Choroid plexus epithelial cell (primary cell): Measurements from ENCODE around the gene BRD7.

Experiments
- DNase-seq: peaks from one replicate; pipeline ENCODE4 v3.0.0-alpha.2; 2010; ENCODE audit warnings: low read depth
- H3K4me3 ChIP-seq: 2 replicates; pipeline ENCODE4 v1.5.1; 2011; ENCODE audit warnings: low read depth, mild to moderate bottlenecking, control low read depth, low read length, moderate library complexity
- CTCF ChIP-seq: conservative IDR thresholded peaks from 2 replicates; pipeline ENCODE4 v1.5.1; 2011; ENCODE audit warnings: low read depth, mild to moderate bottlenecking, control low read depth, inconsistent platforms, low read length, moderate library complexity

Gene BRD7

GRCh38 chr16:50329446-50330189 is 39.2 kb downstream of the BRD7 start:
- no peak for DNase-seq
- no peak overlapping the region for H3K4me3 ChIP-seq
- TF ChIP-seq CTCF, result no peak

GRCh38 chr16:50326835-50327465 is 41.8 kb downstream of the BRD7 start:
- no peak overlapping the region for H3K4me3 ChIP-seq
- TF ChIP-seq CTCF, result peak; percentile 81
- peak; percentile 65 for DNase-seq

- H3K4me3 ChIP-seq, result no peak overlapping the region
- DNase-seq, result no peak
- TF ChIP-seq CTCF, result no peak
Measured at GRCh38 chr16:50326264-50326663, 42.5 kb downstream of the BRD7 start.

- no peak for TF ChIP-seq CTCF
- no peak overlapping the region for H3K4me3 ChIP-seq
- DNase-seq, result no peak
Measured at GRCh38 chr16:50324345-50324744, 44.4 kb downstream of the BRD7 start.

GRCh38 chr16:50323335-50324011 is 45.3 kb downstream of the BRD7 start:
- TF ChIP-seq CTCF, result peak; percentile 48
- H3K4me3 ChIP-seq, result no peak overlapping the region
- peak; percentile 73 for DNase-seq

- H3K4me3 ChIP-seq, result no peak overlapping the region
- no peak for DNase-seq
- no peak for TF ChIP-seq CTCF
Measured at GRCh38 chr16:50322333-50322732, 46.5 kb downstream of the BRD7 start.
